GM19240 (cell line): ENCODE results near the gene IRAK3.
"Not testable (repeated sequence)": the region's sequence is repeated elsewhere in the genome, so short reads cannot be mapped to it uniquely, and the experiment has no call there.

Experiments used
- DNase-seq: peaks from one replicate; pipeline ENCODE4 v3.0.0; 2011; ENCODE audit warnings: low spot score; ENCODE audit not compliant: insufficient read length

The IRAK3 gene

DNA sequence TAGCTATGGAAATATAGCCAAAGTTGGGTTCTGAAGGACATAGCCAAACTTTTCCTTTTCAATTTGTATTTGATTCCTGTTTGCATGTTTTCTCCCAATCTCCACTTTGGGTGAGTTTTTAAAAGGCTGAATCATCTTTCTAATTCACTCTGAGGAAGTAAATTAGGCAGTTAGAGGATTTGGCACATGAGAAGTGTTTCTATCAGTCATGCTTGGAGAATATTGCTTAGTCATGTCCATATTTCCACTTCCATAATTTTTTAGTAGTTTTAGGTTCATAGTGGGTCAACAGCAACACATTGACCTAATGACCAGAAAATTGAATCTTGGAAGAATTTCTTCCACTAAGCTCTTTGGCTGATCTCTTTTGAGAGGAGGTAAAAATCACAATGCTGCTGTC lies 21.8 kb downstream of the IRAK3 start:
- no peak for DNase-seq

DNA sequence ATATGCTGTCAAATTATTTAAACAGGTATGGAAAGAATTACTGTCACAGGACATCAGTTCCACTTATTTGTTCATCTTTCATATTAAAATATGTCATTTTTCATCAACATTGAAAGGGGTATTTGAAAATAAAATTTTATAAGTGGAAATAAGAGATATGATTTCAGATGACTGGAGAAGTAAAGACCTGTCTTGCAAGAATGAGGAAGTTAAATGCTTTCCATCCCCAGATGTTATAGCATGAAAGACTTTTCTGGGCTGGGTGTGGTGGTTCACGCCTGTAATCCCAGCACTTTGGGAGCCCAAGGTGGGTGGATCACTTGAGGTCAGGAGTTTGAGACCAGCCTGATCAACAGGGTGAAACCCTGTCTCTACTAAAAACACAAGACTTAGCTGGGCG lies 22.6 kb downstream of the IRAK3 start:
- not testable (repeated sequence) for DNase-seq

DNA sequence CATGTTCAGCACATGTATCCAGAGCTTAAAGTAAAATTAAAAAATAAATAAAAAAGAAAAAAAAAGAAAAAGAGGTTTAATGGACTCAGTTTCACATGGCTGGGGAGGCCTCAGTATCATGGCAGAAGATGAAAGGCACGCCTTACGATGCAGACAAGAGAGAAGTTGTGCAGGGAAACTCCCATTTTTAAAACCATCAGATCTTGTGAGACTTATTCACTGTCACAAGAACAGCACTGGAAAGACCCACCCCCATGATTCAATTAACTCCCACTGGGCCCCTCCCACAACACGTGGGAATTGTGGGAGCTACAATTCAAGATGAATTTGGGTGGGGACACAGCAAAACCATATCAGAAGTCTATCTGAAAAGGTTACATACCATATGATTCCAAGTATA lies 24.0 kb downstream of the IRAK3 start:
- DNase-seq: not testable (repeated sequence)

DNA sequence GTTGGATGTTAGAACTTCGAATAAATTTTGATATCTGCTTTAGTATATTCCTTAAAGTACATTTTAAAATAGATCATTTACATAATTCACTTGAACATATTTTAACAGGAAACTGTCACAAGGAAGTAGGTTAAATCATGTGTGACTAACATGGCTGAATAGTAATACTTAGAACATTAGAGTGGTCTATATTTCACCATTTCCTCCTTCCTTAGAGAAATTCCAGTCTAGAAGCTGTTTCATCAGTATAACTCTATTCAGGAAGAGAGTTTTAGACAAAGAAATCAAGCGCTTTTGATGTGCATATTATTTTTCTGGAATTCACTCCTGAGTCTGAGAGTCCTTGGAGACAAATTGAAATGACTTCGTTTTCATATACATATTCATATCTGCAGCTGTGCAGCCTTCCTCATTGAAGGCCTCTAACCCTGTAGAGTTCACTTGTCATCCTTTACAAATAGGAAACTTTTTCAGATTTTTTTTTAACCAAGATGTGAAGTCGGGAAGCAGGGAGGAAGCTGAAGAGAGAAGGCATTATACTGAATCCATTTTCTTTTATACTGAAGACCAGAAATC lies 28.4 kb downstream of the IRAK3 start:
- no peak for DNase-seq

DNA sequence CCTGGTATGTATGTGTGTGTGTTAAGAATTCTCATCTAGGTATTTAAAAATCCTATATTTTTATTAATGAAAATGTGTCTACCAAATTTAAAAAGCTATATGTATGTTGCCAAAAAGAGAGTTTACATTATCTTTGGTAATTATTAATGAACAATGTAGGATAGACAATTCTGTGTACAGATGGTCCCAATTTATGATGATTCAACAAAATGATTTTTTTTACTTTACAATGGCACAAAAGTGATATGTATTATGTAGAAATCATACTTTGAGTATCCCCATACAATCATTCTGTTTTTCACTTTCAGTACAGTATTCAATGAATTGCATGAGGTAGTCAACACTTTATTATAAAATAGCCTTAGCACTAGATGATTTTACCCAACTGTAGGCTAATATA lies 39.4 kb downstream of the IRAK3 start:
- no peak for DNase-seq

DNA sequence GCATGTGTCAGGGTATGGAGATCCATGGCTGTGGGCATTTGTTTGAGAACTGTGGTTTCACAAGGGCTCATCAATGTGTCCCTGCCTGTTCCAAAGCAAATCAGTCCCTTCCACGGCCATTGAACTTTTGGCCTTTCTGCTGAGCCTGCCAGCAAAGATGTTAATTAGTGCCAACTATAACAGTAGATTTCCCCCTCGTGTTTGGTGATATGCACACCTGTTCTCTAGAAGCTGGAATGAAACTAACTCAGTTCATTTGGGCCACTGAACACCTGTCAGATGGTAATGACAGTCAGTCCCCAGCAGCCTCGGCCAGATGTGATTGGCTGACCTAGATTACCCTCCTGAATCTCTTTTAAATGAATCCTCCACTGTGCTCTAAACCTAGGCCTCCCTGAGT lies 43.2 kb downstream of the IRAK3 start:
- no peak for DNase-seq

DNA sequence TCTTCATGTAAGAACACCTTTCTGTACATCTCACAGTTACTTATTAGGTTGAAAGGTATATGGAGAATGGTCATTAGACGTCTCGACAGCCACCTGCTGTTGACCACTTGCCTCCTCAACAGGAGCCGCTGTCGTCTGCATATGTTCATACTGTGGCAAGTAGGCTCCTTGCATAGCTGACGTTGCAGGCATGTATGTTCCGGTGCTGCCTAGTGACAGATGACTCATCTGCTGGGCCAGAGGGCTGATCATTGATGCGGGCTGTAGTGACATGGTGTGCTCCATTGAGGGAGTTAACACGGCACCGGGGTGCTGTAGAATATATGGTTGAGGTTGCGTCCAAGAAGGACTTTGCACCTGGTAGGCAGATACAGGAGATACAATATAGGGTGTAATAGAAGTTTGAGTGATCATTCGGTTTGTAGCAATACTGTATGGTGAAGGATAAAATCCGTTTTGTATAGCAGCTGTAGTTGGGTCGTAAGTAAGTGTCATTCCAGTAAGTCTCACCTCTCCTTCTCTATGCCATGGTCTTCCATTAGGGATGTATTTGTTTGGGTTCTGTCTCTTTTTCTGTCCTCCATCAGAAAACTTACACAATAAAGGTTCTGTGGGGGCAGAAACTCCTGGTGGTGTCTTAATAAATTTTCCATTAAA lies 45.2 kb downstream of the IRAK3 start:
- not testable (repeated sequence) for DNase-seq

DNA sequence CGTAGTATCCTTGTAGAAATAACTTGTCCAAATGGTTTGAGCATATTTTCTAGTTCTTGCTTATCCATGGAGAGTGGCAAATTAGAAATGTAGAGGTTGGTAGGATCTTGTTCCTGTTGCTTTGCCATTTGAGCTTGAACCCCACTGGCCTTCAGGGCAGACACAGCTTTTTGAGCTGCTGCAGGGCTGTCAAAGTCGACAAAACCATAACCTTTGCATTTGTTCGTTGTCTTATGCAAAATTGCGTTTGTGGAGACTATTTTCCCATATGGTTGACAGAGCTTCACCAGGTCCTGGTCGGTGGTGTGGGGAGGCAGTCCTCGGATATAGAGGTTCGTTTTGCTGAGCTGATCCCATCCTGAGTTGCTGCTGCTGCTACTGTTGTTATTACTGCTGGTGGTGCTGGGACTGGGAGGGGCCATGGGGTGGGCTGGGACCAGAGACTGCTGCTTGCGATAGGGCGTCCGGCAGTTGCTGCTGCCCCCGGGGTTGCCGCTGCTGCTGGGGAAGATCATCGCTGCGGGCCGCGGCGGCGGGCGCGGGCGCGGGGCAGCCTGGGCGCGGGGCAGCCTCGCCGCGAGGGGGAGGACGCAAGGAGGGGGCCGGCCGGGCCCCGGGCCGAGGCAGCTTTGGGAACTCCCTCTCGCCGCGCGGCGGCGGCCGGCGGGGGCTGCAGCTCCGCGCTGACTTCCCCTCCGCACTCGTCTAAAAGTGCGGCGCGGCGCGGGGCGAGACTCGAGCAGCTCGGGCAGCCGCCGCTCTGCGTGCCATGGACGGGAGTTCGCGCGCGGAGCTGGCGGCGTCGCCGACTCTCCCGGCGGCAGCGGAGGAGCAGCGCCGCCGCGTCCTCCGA lies 46.0 kb downstream of the IRAK3 start:
- peak; percentile 19 for DNase-seq

DNA sequence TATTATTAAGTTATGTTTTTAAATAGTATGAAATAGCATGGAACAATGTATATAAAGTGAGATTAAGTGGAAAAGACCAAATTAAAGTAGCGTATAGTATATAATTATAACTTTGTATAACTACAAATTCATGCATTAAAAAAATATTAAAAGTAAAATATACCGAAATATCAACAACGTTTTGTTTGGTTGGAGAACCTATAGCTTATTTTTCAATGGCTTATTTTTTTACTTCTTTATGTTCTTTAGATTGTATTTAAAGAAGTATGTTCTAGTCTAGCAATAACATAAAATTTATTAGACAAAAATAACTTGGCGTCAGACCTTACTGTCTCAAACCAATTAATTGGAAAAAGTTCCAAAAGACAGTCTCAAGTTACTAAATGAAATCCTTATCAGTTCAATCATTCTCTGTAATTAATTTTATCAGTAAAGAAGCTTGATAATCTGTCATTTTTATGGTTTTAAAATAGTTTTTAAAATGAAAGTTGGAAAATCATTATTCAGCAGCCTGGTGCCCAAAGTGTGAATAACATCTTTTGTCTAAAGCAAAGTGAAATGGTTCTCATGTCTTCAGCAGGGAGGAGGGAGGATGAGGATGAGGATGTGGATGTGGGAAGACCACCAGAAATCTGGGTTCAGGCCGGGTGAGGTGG lies 46.7 kb downstream of the IRAK3 start:
- no peak for DNase-seq

DNA sequence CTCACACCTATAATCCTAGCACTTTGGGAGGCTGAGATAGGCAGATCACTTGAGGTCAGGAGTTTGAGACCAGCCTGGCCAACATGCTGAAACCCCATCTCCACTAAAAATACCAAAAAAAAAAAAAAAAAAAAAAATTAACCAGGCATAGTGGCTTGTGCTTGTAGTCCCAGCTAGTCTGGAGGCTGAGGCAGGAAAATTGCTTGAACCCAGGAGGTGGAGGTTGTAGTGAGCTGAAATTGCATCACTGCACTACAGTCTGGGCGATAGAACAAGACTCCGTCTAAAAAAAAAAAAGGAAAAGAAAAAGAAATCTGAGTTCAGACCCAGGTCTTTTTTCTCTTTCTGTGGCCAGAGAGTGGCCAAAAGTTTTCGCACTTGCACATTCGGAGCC lies 47.3 kb downstream of the IRAK3 start:
- DNase-seq: not testable (repeated sequence)

DNA sequence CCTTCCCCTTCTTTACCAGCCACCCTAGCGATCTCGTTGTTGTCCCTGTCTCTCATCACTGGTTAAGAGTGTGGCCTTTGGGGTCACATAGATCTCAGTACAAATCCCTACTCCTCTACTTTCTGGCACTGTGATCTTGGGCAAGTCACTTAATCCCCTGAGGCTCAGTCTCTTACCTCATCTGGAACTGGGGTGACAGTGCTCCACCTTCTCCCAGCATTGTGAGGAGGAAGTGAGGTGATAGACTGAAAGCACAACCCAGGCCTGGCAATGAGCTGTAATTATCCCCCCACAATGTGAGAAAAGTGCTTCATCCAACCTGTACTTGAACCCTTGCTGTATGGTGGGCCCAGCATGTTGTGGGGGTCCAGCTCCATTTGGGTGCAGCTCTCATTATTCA lies 48.0 kb downstream of the IRAK3 start:
- DNase-seq: no peak

DNA sequence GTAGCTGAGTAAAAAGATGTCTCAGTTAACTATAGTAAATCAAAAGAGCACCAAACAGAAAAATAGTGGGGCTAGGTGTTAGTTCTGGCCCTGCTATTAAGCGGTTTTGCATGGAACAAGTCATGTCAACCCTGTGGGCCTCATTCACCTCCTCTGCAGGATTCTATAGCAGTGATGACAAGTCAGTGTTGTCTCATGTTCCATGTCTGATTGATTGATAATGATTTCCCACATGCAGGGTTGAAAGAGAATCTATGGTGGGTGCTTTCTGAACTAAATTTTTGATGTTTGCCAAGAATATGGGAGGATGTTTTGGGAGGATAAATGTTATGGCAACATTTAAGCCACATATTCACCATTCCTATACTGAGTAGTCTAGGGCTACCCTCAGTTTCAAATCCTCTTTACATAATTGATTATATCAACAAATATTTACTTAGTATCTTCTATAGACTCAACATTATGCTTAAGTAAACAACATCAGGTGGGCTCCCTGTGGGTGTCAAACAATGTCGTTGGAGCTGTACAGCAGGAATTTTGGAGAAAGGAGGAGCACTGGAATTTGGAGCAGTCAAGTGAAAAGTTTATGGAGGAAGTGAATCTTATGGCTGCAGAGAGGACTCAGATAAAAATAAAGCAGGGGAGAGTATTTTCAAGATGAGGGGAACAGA lies 48.6 kb downstream of the IRAK3 start:
- DNase-seq: no peak

DNA sequence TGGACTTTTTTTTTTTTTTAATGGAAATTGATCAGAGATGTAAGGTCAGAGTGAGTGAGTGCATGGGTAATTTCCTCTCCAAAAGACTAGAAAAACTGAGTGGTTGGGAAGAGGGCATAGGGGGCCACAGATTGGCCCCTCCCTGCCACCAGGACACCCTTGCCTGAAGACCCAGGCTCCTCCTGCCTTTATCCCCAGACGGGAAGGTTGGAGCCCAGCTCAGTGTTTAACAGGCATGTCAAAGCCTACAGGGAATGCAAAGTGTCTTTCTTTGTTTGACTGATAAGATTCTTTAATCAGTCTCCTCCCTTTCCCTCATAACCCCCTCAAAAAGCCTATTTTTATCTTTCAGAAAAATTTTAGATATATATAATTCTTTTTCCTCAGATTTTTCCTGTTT lies 50.3 kb downstream of the IRAK3 start:
- DNase-seq: no peak

DNA sequence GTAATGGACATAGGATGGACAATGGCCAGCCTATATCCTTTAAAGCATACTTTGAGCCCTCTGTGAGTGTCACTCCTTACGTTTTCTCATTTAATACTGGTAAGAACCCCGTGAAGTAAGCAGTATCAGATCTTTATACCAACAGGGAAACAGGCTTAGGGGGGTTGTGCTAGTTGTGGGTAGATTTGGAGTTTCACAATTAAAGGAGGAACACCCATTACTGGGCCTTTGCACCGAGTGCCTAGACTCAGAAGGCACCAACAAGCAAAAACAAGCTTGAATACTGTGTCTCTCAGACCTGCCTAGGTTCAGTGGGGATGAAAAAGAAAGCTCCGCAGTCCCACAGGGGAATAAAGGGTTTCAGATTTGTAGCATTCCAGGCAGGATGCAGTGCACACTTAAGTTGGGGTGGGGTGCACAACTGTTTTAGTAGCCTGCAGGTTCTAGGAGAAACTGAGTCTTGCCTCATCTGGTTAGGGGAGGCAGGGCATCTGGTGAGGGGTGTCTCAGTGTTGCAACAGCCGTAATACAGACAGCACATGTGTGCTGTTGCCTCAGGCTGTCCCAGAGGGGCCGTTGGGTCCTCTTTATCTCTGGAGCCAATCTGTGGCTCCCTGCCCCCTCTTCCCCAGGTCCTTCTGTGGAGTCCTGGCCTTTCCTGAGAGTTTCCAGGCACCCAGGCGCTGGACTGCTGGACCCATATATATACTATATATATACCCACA lies 51.2 kb downstream of the IRAK3 start:
- no peak for DNase-seq

DNA sequence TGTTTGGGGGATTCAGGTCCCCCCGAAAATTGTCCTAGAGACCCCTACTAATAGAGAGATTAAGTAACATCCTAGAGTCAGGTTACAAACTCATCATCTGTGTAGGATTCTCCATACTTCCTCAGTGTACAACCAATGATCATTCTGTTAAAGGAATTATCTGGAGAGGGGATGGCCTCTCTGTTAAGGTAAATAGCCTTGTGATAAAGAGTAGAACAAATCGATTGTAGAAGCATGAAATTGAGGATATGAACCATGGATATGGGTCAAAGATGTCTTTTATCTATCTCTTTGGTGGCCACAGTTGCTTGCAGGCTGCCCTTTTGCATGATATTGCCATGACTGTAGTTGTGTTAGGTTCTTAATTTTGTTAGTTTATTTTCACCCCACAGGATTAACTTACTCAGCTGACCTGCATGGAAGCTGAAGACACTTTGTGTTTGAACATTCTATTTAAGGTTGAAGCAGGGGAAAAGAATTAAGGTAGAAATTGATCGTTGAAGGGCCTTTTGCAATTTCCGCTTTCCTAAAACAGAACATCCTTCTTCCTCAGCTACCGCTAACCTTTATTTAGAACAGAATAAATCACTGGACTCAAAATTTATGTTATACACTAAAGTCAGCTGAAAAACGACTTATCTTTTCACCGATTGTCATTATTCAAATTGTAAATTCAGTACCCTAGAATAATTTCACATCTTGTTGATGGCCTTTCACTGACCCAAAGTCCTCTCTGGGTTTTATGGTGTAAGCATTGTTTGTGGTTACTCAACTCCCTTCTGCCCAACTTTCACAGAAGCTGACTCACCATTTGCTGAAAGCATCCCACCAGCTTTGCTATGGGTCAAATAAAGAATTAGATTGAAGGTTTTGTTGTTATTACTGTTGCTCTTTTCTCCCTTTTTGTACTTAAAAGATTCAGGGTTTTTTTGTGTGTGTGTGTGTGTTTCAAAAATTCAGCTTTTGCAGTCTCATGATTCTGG lies 52.3 kb downstream of the IRAK3 start:
- no peak for DNase-seq

DNA sequence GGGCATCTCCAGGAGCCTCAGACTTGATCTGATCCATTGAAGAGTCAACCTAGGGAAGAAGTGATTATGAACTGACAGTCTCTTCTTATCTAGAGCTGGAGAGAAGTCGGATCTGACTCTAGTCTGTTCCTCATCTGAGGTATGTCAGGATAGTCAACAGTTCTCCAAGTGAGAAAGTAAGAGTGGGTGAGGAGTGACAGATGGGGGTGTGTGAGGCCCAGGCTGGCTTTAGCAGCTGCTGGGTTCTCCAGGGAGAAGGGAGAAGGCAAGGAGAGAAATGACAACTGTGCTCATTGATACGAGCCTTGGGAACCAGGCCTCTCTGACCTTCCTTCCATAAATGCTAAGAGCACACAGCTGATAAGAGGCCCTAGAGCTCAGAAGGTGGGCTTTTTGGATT lies 53.3 kb downstream of the IRAK3 start:
- DNase-seq: no peak

DNA sequence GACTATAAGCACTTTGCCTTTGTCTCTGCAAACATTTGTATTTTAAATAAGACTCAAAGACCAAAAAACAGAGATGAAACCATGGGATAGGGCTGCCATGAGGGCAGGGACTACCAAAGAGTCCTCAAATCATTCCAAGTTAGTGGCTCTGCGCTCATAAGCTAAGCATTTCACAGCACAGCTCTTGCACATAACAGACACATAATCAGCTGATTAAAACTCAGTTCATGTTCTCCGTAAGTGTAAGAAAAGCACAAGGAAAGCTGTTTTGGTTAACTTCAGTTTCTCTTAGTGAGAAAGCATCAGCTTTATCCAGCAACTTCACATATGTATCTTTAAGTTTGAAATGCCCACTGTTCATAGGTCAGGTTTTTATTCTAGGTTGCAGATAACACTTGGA lies 54.9 kb downstream of the IRAK3 start:
- DNase-seq: no peak

DNA sequence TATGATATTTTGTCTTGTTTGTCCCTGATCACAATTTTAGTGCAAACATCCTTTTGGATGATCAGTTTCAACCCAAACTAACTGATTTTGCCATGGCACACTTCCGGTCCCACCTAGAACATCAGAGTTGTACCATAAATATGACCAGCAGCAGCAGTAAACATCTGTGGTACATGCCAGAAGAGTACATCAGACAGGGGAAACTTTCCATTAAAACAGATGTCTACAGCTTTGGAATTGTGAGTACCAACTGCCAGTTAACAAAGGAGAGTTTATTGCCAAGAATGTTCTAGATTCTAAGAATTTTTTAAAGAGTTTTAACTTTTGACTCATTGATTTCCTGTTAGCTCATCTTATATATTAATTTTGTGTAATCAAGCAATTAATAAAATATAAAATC lies 55.4 kb downstream of the IRAK3 start:
- no peak for DNase-seq

DNA sequence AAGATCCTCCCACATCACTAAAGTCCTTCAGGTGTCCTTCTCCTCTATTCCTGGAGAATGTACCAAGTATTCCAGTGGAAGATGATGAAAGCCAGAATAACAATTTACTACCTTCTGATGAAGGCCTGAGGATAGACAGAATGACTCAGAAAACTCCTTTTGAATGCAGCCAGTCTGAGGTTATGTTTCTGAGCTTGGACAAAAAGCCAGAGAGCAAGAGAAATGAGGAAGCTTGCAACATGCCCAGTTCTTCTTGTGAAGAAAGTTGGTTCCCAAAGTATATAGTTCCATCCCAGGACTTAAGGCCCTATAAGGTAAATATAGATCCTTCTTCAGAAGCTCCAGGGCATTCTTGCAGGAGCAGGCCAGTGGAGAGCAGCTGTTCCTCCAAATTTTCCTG lies 58.7 kb downstream of the IRAK3 start:
- no peak for DNase-seq

DNA sequence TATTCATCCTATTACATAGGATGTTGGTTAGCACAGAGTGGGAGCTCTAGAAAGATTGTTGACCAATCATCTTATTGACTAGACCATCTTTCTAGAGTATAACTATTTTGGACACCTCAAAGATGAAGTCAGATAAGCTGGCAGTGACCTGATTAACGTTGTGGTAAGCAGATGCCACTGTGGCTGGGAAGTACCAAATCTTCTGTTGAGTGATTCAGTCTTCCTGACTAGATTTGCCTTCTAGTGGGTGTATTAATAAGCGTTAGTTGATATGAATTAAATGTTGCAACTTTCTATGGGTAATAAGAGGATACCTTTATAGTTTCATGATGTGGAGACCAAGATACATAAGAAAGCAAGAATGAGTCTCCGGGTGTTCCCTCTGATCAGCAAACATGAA lies 62.0 kb downstream of the IRAK3 start:
- DNase-seq: no peak
